ENCODE results near the gene SULT4A1. TPM values are rescaled to one million over a fixed set of nuclear protein-coding genes. Genes with fewer than 3 reads are reported as not detected.

SULT4A1 gene
- total and polyA plus RNA-seq, 10 of the 15 experiments (the other 5 are each of a cell fraction or from before 2014, with no cell fraction given), result not detected

DNA sequence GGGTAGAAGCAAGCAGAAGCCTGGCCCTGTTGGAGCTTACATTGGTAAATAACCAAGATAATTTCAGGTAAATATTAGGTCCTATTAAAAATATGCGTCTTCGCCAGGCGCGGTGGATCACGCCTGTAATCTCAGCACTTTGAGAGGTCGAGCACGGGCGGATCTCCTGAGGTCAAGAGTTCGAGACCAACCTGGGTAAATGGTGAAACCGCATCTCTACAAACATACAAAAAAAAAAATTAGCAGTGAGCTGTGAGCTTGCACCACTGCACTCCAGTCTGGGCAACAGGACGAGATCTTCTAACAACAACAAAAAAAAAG lies 529 bp upstream of the SULT4A1 start (continued):
- no peak for TF ChIP-seq POU2F2 (IDR thresholded peaks at IDR 0.05; ENCODE audit: borderline replicate concordance, low read depth, low read length)
- TF ChIP-seq MTA2 (IDR thresholded peaks at IDR 0.05; ENCODE audit: low read depth), result no peak
- no peak for TF ChIP-seq MXI1 (IDR thresholded peaks at IDR 0.05; ENCODE audit: low read depth, low read length)
- TF ChIP-seq NR2C2 (IDR thresholded peaks at IDR 0.05; ENCODE audit: borderline replicate concordance, control insufficient read depth, insufficient read length, low read depth), result no peak
- TF ChIP-seq STAT1 (conservative IDR thresholded peaks at IDR 0.05), result no peak
- no peak for TF ChIP-seq STAT3 (IDR thresholded peaks at IDR 0.05; ENCODE audit: low read depth, low read length)
- TF ChIP-seq, protein P1, sequence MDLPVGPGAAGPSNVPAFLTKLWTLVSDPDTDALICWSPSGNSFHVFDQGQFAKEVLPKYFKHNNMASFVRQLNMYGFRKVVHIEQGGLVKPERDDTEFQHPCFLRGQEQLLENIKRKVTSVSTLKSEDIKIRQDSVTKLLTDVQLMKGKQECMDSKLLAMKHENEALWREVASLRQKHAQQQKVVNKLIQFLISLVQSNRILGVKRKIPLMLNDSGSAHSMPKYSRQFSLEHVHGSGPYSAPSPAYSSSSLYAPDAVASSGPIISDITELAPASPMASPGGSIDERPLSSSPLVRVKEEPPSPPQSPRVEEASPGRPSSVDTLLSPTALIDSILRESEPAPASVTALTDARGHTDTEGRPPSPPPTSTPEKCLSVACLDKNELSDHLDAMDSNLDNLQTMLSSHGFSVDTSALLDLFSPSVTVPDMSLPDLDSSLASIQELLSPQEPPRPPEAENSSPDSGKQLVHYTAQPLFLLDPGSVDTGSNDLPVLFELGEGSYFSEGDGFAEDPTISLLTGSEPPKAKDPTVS (IDR thresholded peaks at IDR 0.05; ENCODE audit: low read depth, low read length), result no peak
- no peak for TF ChIP-seq IKZF1 (conservative IDR thresholded peaks at IDR 0.05)

DNA sequence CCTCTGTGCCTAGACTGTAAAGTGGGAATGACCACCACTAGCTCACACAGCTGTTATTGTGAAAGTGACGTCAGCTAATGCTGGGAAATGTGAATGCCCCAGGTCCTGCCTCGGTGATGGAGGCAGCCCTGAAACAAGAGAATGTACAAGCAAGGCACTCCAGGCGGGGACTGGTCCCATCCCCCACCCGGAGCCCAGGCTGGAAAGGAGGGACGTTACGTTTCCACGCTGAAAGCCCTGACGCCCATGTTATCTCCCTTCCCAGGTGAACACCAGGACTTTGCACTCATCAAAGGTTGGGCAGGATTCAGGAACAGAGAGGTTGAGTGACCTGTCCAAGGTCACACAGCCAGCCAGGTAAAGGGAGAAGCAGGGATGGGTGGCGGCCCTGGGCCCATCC lies 784 bp downstream of the SULT4A1 start:
- no peak overlapping the region for H3K4me2 ChIP-seq (ENCODE audit: control insufficient read depth, insufficient read depth)
- no peak overlapping the region for H3K27ac ChIP-seq (ENCODE audit: control insufficient read depth, insufficient read depth)
- in situ Hi-C loops (cut with MboI), result no loop called here
- H3K79me2 ChIP-seq (ENCODE audit: control insufficient read depth, insufficient read depth, low read length), result no peaks in the 10 kb centered on the region
- no peaks in the 10 kb centered on the region for H3K9me3 ChIP-seq (replicated peaks; ENCODE audit: control insufficient read depth, insufficient read depth, low read length)
- no peaks in the 10 kb centered on the region; a peak in 1 of 4 replicates for H3K27me3 ChIP-seq (replicated peaks in 1 of 2; ENCODE audit: control insufficient read depth in 2 of 2, insufficient read depth in 2 of 2, low read length in 1 of 2)
- RAD21 ChIA-PET (ENCODE audit: unreplicated experiment), result no interaction called here
- 69% methylated on average over 9 of the region's 9 CpGs for WGBS (ENCODE audit: insufficient coverage, insufficient replicate concordance, low lambda C conversion rate, missing lambda C conversion rate)
- H4K20me1 ChIP-seq (ENCODE audit: control insufficient read depth, insufficient read depth), result no peaks in the 10 kb centered on the region
- ATAC-seq (no peak), DNase-seq (ENCODE audit: low read depth, low spot score) (no peak), FAIRE-seq (no peak)
- no TSS peak for BruUV-seq (replicated peaks)
- CTCF ChIA-PET, result no interaction called here
- no peak overlapping the region for H2AFZ ChIP-seq (ENCODE audit: control insufficient read depth, low read depth, low read length)
- SMC1A ChIA-PET (ENCODE audit: uncharacterized antibody, unreplicated experiment), result no interaction called here
- intact Hi-C loops (cut with micrococcal nuclease; ENCODE audit: unreplicated experiment), result no loop called here
- H3K4me1 ChIP-seq (ENCODE audit: control insufficient read depth, insufficient read depth, low read length), result no peaks in the 10 kb centered on the region
- no peak overlapping the region for H3K9ac ChIP-seq (ENCODE audit: control insufficient read depth, insufficient read depth, low read length)
- H3K36me3 ChIP-seq (ENCODE audit: control insufficient read depth in 2 of 2, insufficient read depth in 2 of 2, low read length in 1 of 2), result no peaks in the 10 kb centered on the region
- POLR2A ChIA-PET, result no interaction called here
- H3K4me3 ChIP-seq, result no peak overlapping the region
- TF ChIP-seq YY1 (IDR thresholded peaks at IDR 0.05; ENCODE audit: low read depth, low read length) (no peak), STAT1 (conservative IDR thresholded peaks at IDR 0.05) (no peak), PAX5 (IDR thresholded peaks at IDR 0.05; ENCODE audit: borderline replicate concordance, low read depth, low read length) (no peak), EGR1 (IDR thresholded peaks at IDR 0.05; ENCODE audit: borderline replicate concordance in 1 of 2, low read depth in 2 of 2, low read length in 2 of 2) (no peak), NR2C2 (IDR thresholded peaks at IDR 0.05; ENCODE audit: borderline replicate concordance, control insufficient read depth, insufficient read length, low read depth) (no peak), SMAD5 (IDR thresholded peaks at IDR 0.05; ENCODE audit: low read depth) (no peak), LARP7 (IDR thresholded peaks at IDR 0.05) (no peak), ZNF207 (IDR thresholded peaks at IDR 0.05; ENCODE audit: borderline replicate concordance) (no peak), EED (IDR thresholded peaks at IDR 0.05; ENCODE audit: low read depth) (no peak), ZZZ3 (IDR thresholded peaks at IDR 0.05; ENCODE audit: control insufficient read depth, insufficient read length, low read depth) (no peak)
- TF ChIP-seq, protein P2, sequence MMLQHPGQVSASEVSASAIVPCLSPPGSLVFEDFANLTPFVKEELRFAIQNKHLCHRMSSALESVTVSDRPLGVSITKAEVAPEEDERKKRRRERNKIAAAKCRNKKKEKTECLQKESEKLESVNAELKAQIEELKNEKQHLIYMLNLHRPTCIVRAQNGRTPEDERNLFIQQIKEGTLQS (IDR thresholded peaks at IDR 0.05; ENCODE audit: borderline replicate concordance, extremely low read depth, low read depth, low read length), result no peak
- TF ChIP-seq, protein P3, sequence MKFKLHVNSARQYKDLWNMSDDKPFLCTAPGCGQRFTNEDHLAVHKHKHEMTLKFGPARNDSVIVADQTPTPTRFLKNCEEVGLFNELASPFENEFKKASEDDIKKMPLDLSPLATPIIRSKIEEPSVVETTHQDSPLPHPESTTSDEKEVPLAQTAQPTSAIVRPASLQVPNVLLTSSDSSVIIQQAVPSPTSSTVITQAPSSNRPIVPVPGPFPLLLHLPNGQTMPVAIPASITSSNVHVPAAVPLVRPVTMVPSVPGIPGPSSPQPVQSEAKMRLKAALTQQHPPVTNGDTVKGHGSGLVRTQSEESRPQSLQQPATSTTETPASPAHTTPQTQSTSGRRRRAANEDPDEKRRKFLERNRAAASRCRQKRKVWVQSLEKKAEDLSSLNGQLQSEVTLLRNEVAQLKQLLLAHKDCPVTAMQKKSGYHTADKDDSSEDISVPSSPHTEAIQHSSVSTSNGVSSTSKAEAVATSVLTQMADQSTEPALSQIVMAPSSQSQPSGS (IDR thresholded peaks at IDR 0.05; ENCODE audit: low read length), result no peak

All from GM12878 (cell line).